K562 (cell line): ENCODE measurements around the gene COL23A1. TPM values are rescaled to one million over a fixed set of nuclear protein-coding genes. Genes with fewer than 3 reads are reported as not detected.
A peak's percentile ranks its signal among the peaks of the same experiment; 100 is the strongest.

Source experiments
- ATAC-seq: fragments of 200-7000 bp; cut with Tn5 transposase; 3 replicates; pipeline ENCODE4 v1.9.1; 2020; ENCODE audit warnings: moderate library complexity
- BruUV-seq: library from RNA; stranded (reverse); fragments of 400-500 nt; replicated peaks from 2 replicates; lab custom pipeline; 2021; lab: Mats Ljungman, UMichigan
- CTCF ChIA-PET: fragments of 300-600 bp; formaldehyde crosslinking; extraction: SDS; loops from one replicate; lab custom pipeline; 2021; ENCODE audit warnings: low intra/inter-chr PET ratio; lab: Yijun Ruan, JAX
- POLR2A ChIA-PET: fragments of 300-600, 350-650 bp; sonication (Branson Sonifier 250); formaldehyde crosslinking; extraction: SDS; loops from one replicate; lab custom pipeline; 2021; ENCODE audit warnings: antibody characterized with exemption, inconsistent platforms; lab: Yijun Ruan, JAX
- DNase-seq, 4 experiments: peaks; one replicate each; pipeline versions ENCODE4 v3.0.0 to v3.0.0-alpha.2; 2011 to 2018; ENCODE audit warnings: low spot score in 3 of 4, mixed read lengths in 3 of 4; ENCODE audit errors: extremely low read depth in 1 of 4
- FAIRE-seq: peaks from 2 replicates; lab custom pipeline; 2011; peaks lifted over from hg19 to GRCh38; lab: Jason Lieb, UNC
- H2AFZ ChIP-seq: 2 replicates; pipeline ENCODE4 v1.6.0; 2011; ENCODE audit warnings: low read depth, low read length, control low read depth, inconsistent platforms
- H3K27ac ChIP-seq: fragments of 200-600 bp; 3 replicates; pipeline ENCODE4 v1.8.0; 2011; ENCODE audit warnings: low read depth, mild to moderate bottlenecking, control low read depth, inconsistent platforms, low read length, moderate library complexity, mixed read lengths; ENCODE audit errors: extremely low read depth
- H3K27me3 ChIP-seq, 2 experiments: fragments of 300-600 bp in 1 of 2; 2 replicates in 1 of 2; 3 replicates in 1 of 2; pipeline versions ENCODE4 v1.6.0 to v1.8.0; 2011; ENCODE audit warnings: inconsistent platforms in 2 of 2, low read length in 2 of 2, mild to moderate bottlenecking in 1 of 2, mixed read lengths in 1 of 2, moderate library complexity in 1 of 2; ENCODE audit not compliant: control insufficient read depth in 2 of 2, insufficient read depth in 2 of 2
- H3K36me3 ChIP-seq: fragments of 300-600 bp; 3 replicates; pipeline ENCODE4 v1.8.0; 2011; ENCODE audit warnings: mild to moderate bottlenecking, low read length, inconsistent platforms; ENCODE audit not compliant: control insufficient read depth, insufficient read depth
- H3K4me1 ChIP-seq, 2 experiments: fragments of 200-600 bp in 1 of 2; replicated peaks in 1 of 2; 2 replicates in 1 of 2; 3 replicates in 1 of 2; pipeline versions ENCODE4 v1.5.1 to v1.8.0; 2011; ENCODE audit warnings: inconsistent platforms in 2 of 2, low read length in 2 of 2, mild to moderate bottlenecking in 1 of 2, mixed read lengths in 1 of 2, moderate library complexity in 1 of 2; ENCODE audit not compliant: control insufficient read depth in 2 of 2, insufficient read depth in 2 of 2
- H3K4me2 ChIP-seq: 2 replicates; pipeline ENCODE4 v1.6.1; 2011; ENCODE audit warnings: low read length, control low read depth, inconsistent platforms, mixed read lengths; ENCODE audit not compliant: insufficient read depth
- H3K4me3 ChIP-seq: fragments of 200-600 bp; sonication (generic), shearing (Covaris generic); 2 replicates; pipeline ENCODE4 v1.5.1; 2016; ENCODE audit warnings: control low read depth, inconsistent platforms
- H3K79me2 ChIP-seq: fragments of 200-600 bp; 3 replicates; pipeline ENCODE4 v1.8.0; 2011; ENCODE audit warnings: low read length, inconsistent platforms; ENCODE audit not compliant: control insufficient read depth, insufficient read depth
- H3K9ac ChIP-seq, 2 experiments: 2 replicates each; pipeline versions ENCODE4 v1.6.0 to v1.6.1; 2011; ENCODE audit warnings: low read depth in 2 of 2, low read length in 2 of 2, control low read depth in 1 of 2, inconsistent platforms in 1 of 2, mild to moderate bottlenecking in 1 of 2, mixed read lengths in 1 of 2; ENCODE audit not compliant: insufficient read depth in 1 of 2
- H3K9me1 ChIP-seq: one replicate; pipeline ENCODE4 v1.6.0; 2011; ENCODE audit warnings: inconsistent platforms, mild to moderate bottlenecking, low read length, moderate library complexity; ENCODE audit not compliant: control insufficient read depth, insufficient read depth
- H3K9me3 ChIP-seq: replicated peaks from 2 replicates; pipeline ENCODE4 v1.5.1; 2011; ENCODE audit warnings: low read depth, low read length, inconsistent platforms; ENCODE audit not compliant: control insufficient read depth, insufficient read depth
- H4K20me1 ChIP-seq: replicated peaks from 2 replicates; pipeline ENCODE4 v1.6.1; 2011; ENCODE audit warnings: low read length, inconsistent platforms, mixed read lengths; ENCODE audit not compliant: control insufficient read depth, insufficient read depth
- FOXA3 ChIP-seq, 2 experiments: fragments of 450-650 bp in 1 of 2; sonication (generic) in 1 of 2; formaldehyde crosslinking; IDR thresholded peaks in 1 of 2; conservative IDR thresholded peaks in 1 of 2; 2 replicates each; pipeline versions ENCODE4 v1.4.0 to v1.8.0; 2020 to 2022; ENCODE audit warnings: mild to moderate bottlenecking in 2 of 2, missing genetic modification reagents in 1 of 2
- KLF1 ChIP-seq: fragments of 450-650 bp; IDR thresholded peaks from 2 replicates; pipeline ENCODE4 v1.6.1; 2016; ENCODE audit warnings: missing genetic modification characterization, missing compliant biosample characterization
- SLC30A9 ChIP-seq: fragments of 250-450 bp; sonication (Bioruptor Pico); IDR thresholded peaks from 2 replicates; pipeline ENCODE4 v1.8.0; 2022; ENCODE audit warnings: mild to moderate bottlenecking, moderate library complexity
- SREBF2 ChIP-seq: sonication (generic); formaldehyde crosslinking; IDR thresholded peaks from 2 replicates; pipeline ENCODE4 v1.4.0; 2020; ENCODE audit warnings: mild to moderate bottlenecking, missing genetic modification reagents
- ZNF316 ChIP-seq: fragments of 450-650 bp; IDR thresholded peaks from 2 replicates; pipeline ENCODE4 v1.6.1; 2016
- ZNF347 ChIP-seq: fragments of 450-650 bp; formaldehyde crosslinking; IDR thresholded peaks from 2 replicates; pipeline ENCODE4 v1.4.0; 2020; ENCODE audit warnings: low read depth, mild to moderate bottlenecking, moderate library complexity
- WGBS: fragments of 100-300 bp; shearing (Covaris generic); methylation state at CpG from one replicate; pipeline ENCODE4 v1.1.6; 2016; ENCODE audit warnings: low coverage, mixed read lengths; ENCODE audit not compliant: insufficient coverage; ENCODE audit errors: missing lambda C conversion rate; 5-methylcytosine and 5-hydroxymethylcytosine counted together
- in situ Hi-C: fragments of 300-500 bp; cut with MboI; formaldehyde crosslinking; loops from 4 replicates; pipeline ENCODE4 v1.15.0; 2018; ENCODE audit warnings: inconsistent platforms, mixed read lengths
- intact Hi-C: fragments of 100-400 bp; cut with micrococcal nuclease; formaldehyde crosslinking; loops from 2 replicates; pipeline ENCODE4 v1.14.2; 2022
- polyA plus RNA-seq, 8 experiments: library from polyadenylated mRNA; depleted of rRNA in 4 of 8; stranded (reverse) in 5 of 8; unstranded in 3 of 8; fragments of >200 nt; fragmentation: Nextera tagmentation in 2 of 8; fragmentation: Illumina TruSeq in 1 of 8; extraction: Ambion mirVana in 2 of 8; extraction: Trizol in 1 of 8; gene quantifications; 2 replicates each; pipeline versions ENCODE4 v1.2.1 to v1.2.3, GENCODE V29; 2011 to 2014; ENCODE audit warnings: inconsistent platforms in 1 of 8, missing spikeins in 1 of 8
- total RNA-seq, 7 experiments: library from RNA; depleted of rRNA in 6 of 7; stranded (reverse); fragments of >200 nt in 6 of 7; fragmentation: Illumina TruSeq in 2 of 7; extraction: Trizol in 2 of 7; gene quantifications; 2 replicates each; pipeline versions ENCODE4 v1.2.1 to v1.2.3, GENCODE V29; 2011 to 2021; ENCODE audit warnings: low replicate concordance in 1 of 7
- TF ChIP-seq, protein P1 (sequence below), 2 experiments: fragments of 450-650 bp in 1 of 2; sonication (generic) in 1 of 2; formaldehyde crosslinking; conservative IDR thresholded peaks; 2 replicates each; pipeline versions ENCODE4 v1.4.0 to v1.8.1; 2020 to 2022; ENCODE audit warnings: mild to moderate bottlenecking in 1 of 2, missing genetic modification reagents in 1 of 2
- TF ChIP-seq, protein P2 (sequence below): fragments of 450-650 bp; IDR thresholded peaks from 2 replicates; pipeline ENCODE4 v1.6.1; 2016; ENCODE audit warnings: mild to moderate bottlenecking, moderate library complexity

COL23A1 gene
- total and polyA plus RNA-seq, 9 of the 15 experiments (the other 6 are each of a cell fraction or from before 2014, with no cell fraction given) = 0.09 TPM; not detected in 8

DNA sequence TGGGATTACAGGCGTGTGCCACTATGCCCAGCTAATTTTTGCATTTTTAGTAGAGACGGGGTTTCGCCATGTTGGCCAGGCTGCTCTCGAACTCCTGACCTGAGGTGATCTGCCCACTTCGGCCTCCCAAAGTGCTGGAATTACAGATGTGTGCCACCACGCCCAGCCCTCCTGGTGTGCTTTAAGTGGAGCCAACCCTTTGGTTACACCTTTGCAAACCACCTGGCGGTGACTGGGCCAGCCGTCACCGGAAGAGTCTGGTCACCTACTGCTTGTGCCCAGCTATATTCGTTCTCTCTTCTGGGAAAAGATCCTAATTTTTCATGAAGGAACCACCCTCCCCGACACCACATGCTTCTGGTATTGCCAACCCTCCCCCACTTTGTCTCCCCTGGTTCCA is 35.9 kb downstream of the COL23A1 start:
- H3K4me1 ChIP-seq = peaks cover 15 to 23% of the 10 kb centered on the region in 2 experiments; a peak in 4 of 5 replicates
- H3K27ac ChIP-seq = no peak overlapping the region
- no peak overlapping the region for H3K9ac ChIP-seq
- 77% methylated on average over 7 of the region's 11 CpGs for WGBS
- H3K4me3 ChIP-seq = no peak overlapping the region
- CTCF ChIA-PET = no interaction called here
- no peak for ATAC-seq
- POLR2A ChIA-PET = interaction anchor here (1.4 kb wide), 1 partner anchor 342 kb away, joined by 3 read pairs; no protein-coding TSS in a partner anchor
- peak overlapping the region; percentile 85; the same call in 1 of the 2 replicates for H2AFZ ChIP-seq
- no peak for FAIRE-seq
- intact Hi-C loops (loop anchor here (5.0 kb wide), 2 partner anchors 272 to 317 kb away; no protein-coding TSS in a partner anchor), in situ Hi-C loops (no loop called here)
- no TSS peak for BruUV-seq
- DNase-seq = no peak
- no peak overlapping the region for H3K4me2 ChIP-seq
- H3K9me1 ChIP-seq = no peaks in the 10 kb centered on the region
- no peaks in the 10 kb centered on the region for H3K9me3 ChIP-seq
- H3K79me2 ChIP-seq = no peaks in the 10 kb centered on the region
- H4K20me1 ChIP-seq = no peaks in the 10 kb centered on the region
- no peaks in the 10 kb centered on the region for H3K36me3 ChIP-seq
- H3K27me3 ChIP-seq = peaks cover 2 to 27% of the 10 kb centered on the region in 2 experiments; a peak in 4 of 5 replicates
- TF ChIP-seq ZNF316 = no peak
- TF ChIP-seq, protein P1, sequence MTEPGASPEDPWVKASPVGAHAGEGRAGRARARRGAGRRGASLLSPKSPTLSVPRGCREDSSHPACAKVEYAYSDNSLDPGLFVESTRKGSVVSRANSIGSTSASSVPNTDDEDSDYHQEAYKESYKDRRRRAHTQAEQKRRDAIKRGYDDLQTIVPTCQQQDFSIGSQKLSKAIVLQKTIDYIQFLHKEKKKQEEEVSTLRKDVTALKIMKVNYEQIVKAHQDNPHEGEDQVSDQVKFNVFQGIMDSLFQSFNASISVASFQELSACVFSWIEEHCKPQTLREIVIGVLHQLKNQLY (CRISPR knock-in tag; conservative IDR thresholded peaks at IDR 0.05) = no peak
- TF ChIP-seq SLC30A9 = no peak
- no peak for TF ChIP-seq SREBF2 (CRISPR knock-in tag)
- no peak for TF ChIP-seq KLF1 (tag)
- TF ChIP-seq FOXA3 (CRISPR knock-in tag; conservative IDR thresholded peaks at IDR 0.05 in 1 of 2, IDR thresholded peaks at IDR 0.05 in 1 of 2) = no peak
- TF ChIP-seq ZNF347 (CRISPR knock-in tag) = no peak
- TF ChIP-seq, protein P2, sequence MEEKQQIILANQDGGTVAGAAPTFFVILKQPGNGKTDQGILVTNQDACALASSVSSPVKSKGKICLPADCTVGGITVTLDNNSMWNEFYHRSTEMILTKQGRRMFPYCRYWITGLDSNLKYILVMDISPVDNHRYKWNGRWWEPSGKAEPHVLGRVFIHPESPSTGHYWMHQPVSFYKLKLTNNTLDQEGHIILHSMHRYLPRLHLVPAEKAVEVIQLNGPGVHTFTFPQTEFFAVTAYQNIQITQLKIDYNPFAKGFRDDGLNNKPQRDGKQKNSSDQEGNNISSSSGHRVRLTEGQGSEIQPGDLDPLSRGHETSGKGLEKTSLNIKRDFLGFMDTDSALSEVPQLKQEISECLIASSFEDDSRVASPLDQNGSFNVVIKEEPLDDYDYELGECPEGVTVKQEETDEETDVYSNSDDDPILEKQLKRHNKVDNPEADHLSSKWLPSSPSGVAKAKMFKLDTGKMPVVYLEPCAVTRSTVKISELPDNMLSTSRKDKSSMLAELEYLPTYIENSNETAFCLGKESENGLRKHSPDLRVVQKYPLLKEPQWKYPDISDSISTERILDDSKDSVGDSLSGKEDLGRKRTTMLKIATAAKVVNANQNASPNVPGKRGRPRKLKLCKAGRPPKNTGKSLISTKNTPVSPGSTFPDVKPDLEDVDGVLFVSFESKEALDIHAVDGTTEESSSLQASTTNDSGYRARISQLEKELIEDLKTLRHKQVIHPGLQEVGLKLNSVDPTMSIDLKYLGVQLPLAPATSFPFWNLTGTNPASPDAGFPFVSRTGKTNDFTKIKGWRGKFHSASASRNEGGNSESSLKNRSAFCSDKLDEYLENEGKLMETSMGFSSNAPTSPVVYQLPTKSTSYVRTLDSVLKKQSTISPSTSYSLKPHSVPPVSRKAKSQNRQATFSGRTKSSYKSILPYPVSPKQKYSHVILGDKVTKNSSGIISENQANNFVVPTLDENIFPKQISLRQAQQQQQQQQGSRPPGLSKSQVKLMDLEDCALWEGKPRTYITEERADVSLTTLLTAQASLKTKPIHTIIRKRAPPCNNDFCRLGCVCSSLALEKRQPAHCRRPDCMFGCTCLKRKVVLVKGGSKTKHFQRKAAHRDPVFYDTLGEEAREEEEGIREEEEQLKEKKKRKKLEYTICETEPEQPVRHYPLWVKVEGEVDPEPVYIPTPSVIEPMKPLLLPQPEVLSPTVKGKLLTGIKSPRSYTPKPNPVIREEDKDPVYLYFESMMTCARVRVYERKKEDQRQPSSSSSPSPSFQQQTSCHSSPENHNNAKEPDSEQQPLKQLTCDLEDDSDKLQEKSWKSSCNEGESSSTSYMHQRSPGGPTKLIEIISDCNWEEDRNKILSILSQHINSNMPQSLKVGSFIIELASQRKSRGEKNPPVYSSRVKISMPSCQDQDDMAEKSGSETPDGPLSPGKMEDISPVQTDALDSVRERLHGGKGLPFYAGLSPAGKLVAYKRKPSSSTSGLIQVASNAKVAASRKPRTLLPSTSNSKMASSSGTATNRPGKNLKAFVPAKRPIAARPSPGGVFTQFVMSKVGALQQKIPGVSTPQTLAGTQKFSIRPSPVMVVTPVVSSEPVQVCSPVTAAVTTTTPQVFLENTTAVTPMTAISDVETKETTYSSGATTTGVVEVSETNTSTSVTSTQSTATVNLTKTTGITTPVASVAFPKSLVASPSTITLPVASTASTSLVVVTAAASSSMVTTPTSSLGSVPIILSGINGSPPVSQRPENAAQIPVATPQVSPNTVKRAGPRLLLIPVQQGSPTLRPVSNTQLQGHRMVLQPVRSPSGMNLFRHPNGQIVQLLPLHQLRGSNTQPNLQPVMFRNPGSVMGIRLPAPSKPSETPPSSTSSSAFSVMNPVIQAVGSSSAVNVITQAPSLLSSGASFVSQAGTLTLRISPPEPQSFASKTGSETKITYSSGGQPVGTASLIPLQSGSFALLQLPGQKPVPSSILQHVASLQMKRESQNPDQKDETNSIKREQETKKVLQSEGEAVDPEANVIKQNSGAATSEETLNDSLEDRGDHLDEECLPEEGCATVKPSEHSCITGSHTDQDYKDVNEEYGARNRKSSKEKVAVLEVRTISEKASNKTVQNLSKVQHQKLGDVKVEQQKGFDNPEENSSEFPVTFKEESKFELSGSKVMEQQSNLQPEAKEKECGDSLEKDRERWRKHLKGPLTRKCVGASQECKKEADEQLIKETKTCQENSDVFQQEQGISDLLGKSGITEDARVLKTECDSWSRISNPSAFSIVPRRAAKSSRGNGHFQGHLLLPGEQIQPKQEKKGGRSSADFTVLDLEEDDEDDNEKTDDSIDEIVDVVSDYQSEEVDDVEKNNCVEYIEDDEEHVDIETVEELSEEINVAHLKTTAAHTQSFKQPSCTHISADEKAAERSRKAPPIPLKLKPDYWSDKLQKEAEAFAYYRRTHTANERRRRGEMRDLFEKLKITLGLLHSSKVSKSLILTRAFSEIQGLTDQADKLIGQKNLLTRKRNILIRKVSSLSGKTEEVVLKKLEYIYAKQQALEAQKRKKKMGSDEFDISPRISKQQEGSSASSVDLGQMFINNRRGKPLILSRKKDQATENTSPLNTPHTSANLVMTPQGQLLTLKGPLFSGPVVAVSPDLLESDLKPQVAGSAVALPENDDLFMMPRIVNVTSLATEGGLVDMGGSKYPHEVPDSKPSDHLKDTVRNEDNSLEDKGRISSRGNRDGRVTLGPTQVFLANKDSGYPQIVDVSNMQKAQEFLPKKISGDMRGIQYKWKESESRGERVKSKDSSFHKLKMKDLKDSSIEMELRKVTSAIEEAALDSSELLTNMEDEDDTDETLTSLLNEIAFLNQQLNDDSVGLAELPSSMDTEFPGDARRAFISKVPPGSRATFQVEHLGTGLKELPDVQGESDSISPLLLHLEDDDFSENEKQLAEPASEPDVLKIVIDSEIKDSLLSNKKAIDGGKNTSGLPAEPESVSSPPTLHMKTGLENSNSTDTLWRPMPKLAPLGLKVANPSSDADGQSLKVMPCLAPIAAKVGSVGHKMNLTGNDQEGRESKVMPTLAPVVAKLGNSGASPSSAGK = no peak
